ENCODE results near the gene PRICKLE2. TPM values are rescaled to one million over a fixed set of nuclear protein-coding genes. Genes with fewer than 3 reads are reported as not detected.

The PRICKLE2 gene
- total RNA-seq, 1 experiment from 2014 or later = 0.26 TPM

DNA sequence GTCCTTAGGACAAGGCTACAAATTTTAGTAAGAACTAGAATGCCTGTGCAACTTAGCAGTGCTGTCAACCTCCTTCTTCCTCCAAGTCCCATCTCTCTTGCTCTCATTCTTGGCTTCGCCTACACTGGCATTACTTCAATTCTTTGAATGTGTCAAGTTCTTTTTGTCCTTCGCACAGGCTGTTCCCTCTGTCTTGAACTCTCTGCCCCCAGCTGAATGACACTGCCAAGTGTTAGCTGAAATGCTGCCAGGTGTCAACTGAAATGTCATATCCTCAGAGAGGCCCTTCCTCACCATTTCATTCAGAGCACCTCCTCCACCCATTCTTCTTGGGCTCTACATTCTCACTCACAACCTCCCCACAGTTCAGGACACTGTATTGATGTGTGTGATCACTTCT is 153.1 kb downstream of the PRICKLE2 start:
- ATAC-seq = no peak
- H3K4me1 ChIP-seq (ENCODE audit: control insufficient read depth, insufficient read depth, low read length) = no peaks in the 10 kb centered on the region
- in situ Hi-C loops (cut with HindIII; ENCODE audit: low pct_unique_long_range_greater_than_20kb, low sequenced_read_pairs) (no loop called here), intact Hi-C loops (cut with micrococcal nuclease; ENCODE audit: unreplicated experiment) (no loop called here)
- H3K9me3 ChIP-seq (ENCODE audit: control insufficient read depth, insufficient read depth, low read depth, low read length) = no peaks in the 10 kb centered on the region
- no TSS peak for BruUV-seq (replicated peaks)
- no peaks in the 10 kb centered on the region for H3K36me3 ChIP-seq (ENCODE audit: control insufficient read depth, insufficient read depth, low read length)
- DNase-seq (ENCODE audit: low read depth, low spot score) = no peak
- TF ChIP-seq, protein P1, sequence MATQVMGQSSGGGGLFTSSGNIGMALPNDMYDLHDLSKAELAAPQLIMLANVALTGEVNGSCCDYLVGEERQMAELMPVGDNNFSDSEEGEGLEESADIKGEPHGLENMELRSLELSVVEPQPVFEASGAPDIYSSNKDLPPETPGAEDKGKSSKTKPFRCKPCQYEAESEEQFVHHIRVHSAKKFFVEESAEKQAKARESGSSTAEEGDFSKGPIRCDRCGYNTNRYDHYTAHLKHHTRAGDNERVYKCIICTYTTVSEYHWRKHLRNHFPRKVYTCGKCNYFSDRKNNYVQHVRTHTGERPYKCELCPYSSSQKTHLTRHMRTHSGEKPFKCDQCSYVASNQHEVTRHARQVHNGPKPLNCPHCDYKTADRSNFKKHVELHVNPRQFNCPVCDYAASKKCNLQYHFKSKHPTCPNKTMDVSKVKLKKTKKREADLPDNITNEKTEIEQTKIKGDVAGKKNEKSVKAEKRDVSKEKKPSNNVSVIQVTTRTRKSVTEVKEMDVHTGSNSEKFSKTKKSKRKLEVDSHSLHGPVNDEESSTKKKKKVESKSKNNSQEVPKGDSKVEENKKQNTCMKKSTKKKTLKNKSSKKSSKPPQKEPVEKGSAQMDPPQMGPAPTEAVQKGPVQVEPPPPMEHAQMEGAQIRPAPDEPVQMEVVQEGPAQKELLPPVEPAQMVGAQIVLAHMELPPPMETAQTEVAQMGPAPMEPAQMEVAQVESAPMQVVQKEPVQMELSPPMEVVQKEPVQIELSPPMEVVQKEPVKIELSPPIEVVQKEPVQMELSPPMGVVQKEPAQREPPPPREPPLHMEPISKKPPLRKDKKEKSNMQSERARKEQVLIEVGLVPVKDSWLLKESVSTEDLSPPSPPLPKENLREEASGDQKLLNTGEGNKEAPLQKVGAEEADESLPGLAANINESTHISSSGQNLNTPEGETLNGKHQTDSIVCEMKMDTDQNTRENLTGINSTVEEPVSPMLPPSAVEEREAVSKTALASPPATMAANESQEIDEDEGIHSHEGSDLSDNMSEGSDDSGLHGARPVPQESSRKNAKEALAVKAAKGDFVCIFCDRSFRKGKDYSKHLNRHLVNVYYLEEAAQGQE (IDR thresholded peaks at IDR 0.05; ENCODE audit: insufficient read depth in 1 of 2, low read depth in 2 of 2, low read length in 1 of 2) = no peak
- TF ChIP-seq TCF7L2 (IDR thresholded peaks at IDR 0.05; ENCODE audit: low read depth, low read length) = no peak
- TF ChIP-seq, protein P2, sequence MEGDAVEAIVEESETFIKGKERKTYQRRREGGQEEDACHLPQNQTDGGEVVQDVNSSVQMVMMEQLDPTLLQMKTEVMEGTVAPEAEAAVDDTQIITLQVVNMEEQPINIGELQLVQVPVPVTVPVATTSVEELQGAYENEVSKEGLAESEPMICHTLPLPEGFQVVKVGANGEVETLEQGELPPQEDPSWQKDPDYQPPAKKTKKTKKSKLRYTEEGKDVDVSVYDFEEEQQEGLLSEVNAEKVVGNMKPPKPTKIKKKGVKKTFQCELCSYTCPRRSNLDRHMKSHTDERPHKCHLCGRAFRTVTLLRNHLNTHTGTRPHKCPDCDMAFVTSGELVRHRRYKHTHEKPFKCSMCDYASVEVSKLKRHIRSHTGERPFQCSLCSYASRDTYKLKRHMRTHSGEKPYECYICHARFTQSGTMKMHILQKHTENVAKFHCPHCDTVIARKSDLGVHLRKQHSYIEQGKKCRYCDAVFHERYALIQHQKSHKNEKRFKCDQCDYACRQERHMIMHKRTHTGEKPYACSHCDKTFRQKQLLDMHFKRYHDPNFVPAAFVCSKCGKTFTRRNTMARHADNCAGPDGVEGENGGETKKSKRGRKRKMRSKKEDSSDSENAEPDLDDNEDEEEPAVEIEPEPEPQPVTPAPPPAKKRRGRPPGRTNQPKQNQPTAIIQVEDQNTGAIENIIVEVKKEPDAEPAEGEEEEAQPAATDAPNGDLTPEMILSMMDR (IDR thresholded peaks at IDR 0.05) = no peak
- ChIA-PET POLR2A (no interaction called here), CTCF (no interaction called here)
- no peak overlapping the region for H3K27ac ChIP-seq (ENCODE audit: low read length)
- H3K27me3 ChIP-seq (ENCODE audit: control insufficient read depth, insufficient read depth, low read length) = no peaks in the 10 kb centered on the region
- H3K4me3 ChIP-seq (ENCODE audit: low read depth in 2 of 2, low read length in 2 of 2) = no peak overlapping the region

DNA sequence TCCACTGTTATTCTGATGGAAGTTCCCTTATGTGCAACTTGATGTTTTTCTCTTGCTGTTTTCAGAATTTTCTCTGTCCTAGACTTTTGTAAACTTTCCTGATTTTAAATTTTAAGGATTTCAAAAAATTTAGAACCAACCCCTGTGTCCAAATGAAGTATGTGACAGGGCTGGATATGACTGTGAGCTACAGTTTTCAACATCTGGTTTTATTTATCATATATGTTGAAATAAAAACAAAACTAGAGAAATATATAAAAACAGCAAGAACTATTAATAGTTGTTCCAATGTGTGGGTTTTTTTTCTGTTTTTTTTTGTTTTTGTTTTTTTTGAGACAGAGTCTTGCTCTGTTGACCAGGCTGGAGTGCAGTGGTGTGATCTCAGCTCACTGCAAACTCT is 154.6 kb downstream of the PRICKLE2 start:
- BruUV-seq (replicated peaks) = no TSS peak
- in situ Hi-C loops (cut with HindIII; ENCODE audit: low pct_unique_long_range_greater_than_20kb, low sequenced_read_pairs) = no loop called here
- Histone ChIP-seq H3K27ac (ENCODE audit: low read length) (no peak overlapping the region), H3K9me3 (ENCODE audit: control insufficient read depth, insufficient read depth, low read depth, low read length) (no peaks in the 10 kb centered on the region), H3K36me3 (ENCODE audit: control insufficient read depth, insufficient read depth, low read length) (no peaks in the 10 kb centered on the region), H3K4me3 (ENCODE audit: low read depth in 2 of 2, low read length in 2 of 2) (no peak overlapping the region), H3K27me3 (ENCODE audit: control insufficient read depth, insufficient read depth, low read length) (no peaks in the 10 kb centered on the region), H3K4me1 (ENCODE audit: control insufficient read depth, insufficient read depth, low read length) (no peaks in the 10 kb centered on the region)
- no peak for ATAC-seq
- TF ChIP-seq, protein P2 (IDR thresholded peaks at IDR 0.05) = no peak
- TF ChIP-seq SIN3A (IDR thresholded peaks at IDR 0.05; ENCODE audit: borderline replicate concordance, insufficient read depth, low read depth, low read length) (no peak), POLR2AphosphoS5 (IDR thresholded peaks at IDR 0.05; ENCODE audit: low read depth, low read length) (no peak), TCF7L2 (IDR thresholded peaks at IDR 0.05; ENCODE audit: low read depth, low read length) (no peak)
- TF ChIP-seq, protein P1 (IDR thresholded peaks at IDR 0.05; ENCODE audit: insufficient read depth in 1 of 2, low read depth in 2 of 2, low read length in 1 of 2) = no peak
- POLR2A ChIA-PET = no interaction called here
- CTCF ChIA-PET = no interaction called here
- DNase-seq (ENCODE audit: low read depth, low spot score) = no peak
- intact Hi-C loops (cut with micrococcal nuclease; ENCODE audit: unreplicated experiment) = no loop called here
